Neural cell (in vitro differentiated cells): ENCODE data around the gene AARS1. TPM values are rescaled to one million over a fixed set of nuclear protein-coding genes. Genes with fewer than 3 reads are reported as not detected.
"Not testable (repeated sequence)": the region's sequence is repeated elsewhere in the genome, so short reads cannot be mapped to it uniquely, and the experiment has no call there.

Source experiments
- H2AFZ ChIP-seq: fragments of 200-600, 300-800 bp; sonication (generic), shearing (Covaris generic); 2 replicates; pipeline ENCODE4 v1.6.0; 2014; ENCODE audit warnings: low read depth, mild to moderate bottlenecking, antibody characterized with exemption, low read length, moderate library complexity
- H3F3A ChIP-seq: fragments of 200-600 bp; shearing (Covaris generic); 2 replicates; pipeline ENCODE4 v1.6.1; 2016; ENCODE audit warnings: mild to moderate bottlenecking, moderate library complexity, mixed read lengths, antibody characterized with exemption, low read length; ENCODE audit not compliant: insufficient read depth, poor library complexity, severe bottlenecking
- H3K27ac ChIP-seq: fragments of 200-600, 300-800 bp; sonication (generic), shearing (Covaris generic); 2 replicates; pipeline ENCODE4 v1.5.1; 2014; ENCODE audit warnings: mild to moderate bottlenecking, low read length, moderate library complexity
- H3K27me3 ChIP-seq: fragments of 300-800, 200-600 bp; sonication (generic), shearing (Covaris generic); 2 replicates; pipeline ENCODE4 v1.6.0; 2014; ENCODE audit warnings: mild to moderate bottlenecking, low read depth, low read length, moderate library complexity; ENCODE audit not compliant: insufficient read depth
- H3K36me3 ChIP-seq: fragments of 300-800, 200-600 bp; sonication (generic), shearing (Covaris generic); 2 replicates; pipeline ENCODE4 v1.5.1; 2014; ENCODE audit warnings: mild to moderate bottlenecking, antibody characterized with exemption, low read length, moderate library complexity; ENCODE audit not compliant: insufficient read depth
- H3K4me2 ChIP-seq: fragments of 300-800, 200-600 bp; sonication (generic), shearing (Covaris generic); 2 replicates; pipeline ENCODE4 v1.6.0; 2014; ENCODE audit warnings: mild to moderate bottlenecking, low read length
- H3K4me3 ChIP-seq: fragments of 300-800, 200-600 bp; sonication (generic), shearing (Covaris generic); 2 replicates; pipeline ENCODE4 v1.5.1; 2014; ENCODE audit warnings: mild to moderate bottlenecking, low read length, moderate library complexity
- H3K79me2 ChIP-seq: fragments of 200-600 bp; shearing (Covaris generic); replicated peaks from 2 replicates; pipeline ENCODE4 v1.6.0; 2014; ENCODE audit warnings: mild to moderate bottlenecking, low read length, moderate library complexity; ENCODE audit not compliant: insufficient read depth
- H3K9ac ChIP-seq: fragments of 300-800, 200-600 bp; sonication (generic), shearing (Covaris generic); 2 replicates; pipeline ENCODE4 v1.6.1; 2016; ENCODE audit warnings: mild to moderate bottlenecking, low read length, mixed read lengths
- H3K9me2 ChIP-seq: fragments of 200-600 bp; shearing (Covaris generic); 2 replicates; pipeline ENCODE4 v1.6.1; 2016; ENCODE audit warnings: mild to moderate bottlenecking, low read length, mixed read lengths; ENCODE audit not compliant: insufficient read depth
- H3K9me3 ChIP-seq: fragments of 200-600, 300-800 bp; sonication (generic), shearing (Covaris generic); 2 replicates; pipeline ENCODE4 v1.6.1; 2016; ENCODE audit warnings: mild to moderate bottlenecking, mixed run types, low read length, moderate library complexity, mixed read lengths
- H4K20me1 ChIP-seq: fragments of 200-600 bp; shearing (Covaris generic); 2 replicates; pipeline ENCODE4 v1.6.1; 2016; ENCODE audit warnings: mild to moderate bottlenecking, mixed run types; ENCODE audit not compliant: insufficient read depth
- polyA plus RNA-seq: library from polyadenylated mRNA; depleted of rRNA; stranded (reverse); fragments of >200 nt; gene quantifications from 2 replicates; pipeline ENCODE4 v1.2.3, GENCODE V29; 2014
- small RNA-seq, 3 experiments: library from RNA; depleted of rRNA; stranded (forward); fragments of <200 nt; gene quantifications; one replicate each; pipeline ENCODE3, GENCODE V24; 2012

AARS1 gene
- polyA plus RNA-seq, 1 donor from 2014 or later = 33.7 TPM

- not testable (repeated sequence) for H3K9me2 ChIP-seq, H3K36me3 ChIP-seq, H4K20me1 ChIP-seq, H3K4me3 ChIP-seq, H3K79me2 ChIP-seq, H2AFZ ChIP-seq, H3K27me3 ChIP-seq, H3F3A ChIP-seq, H3K4me2 ChIP-seq, H3K9ac ChIP-seq, H3K27ac ChIP-seq, H3K9me3 ChIP-seq
These were observed 85.3 kb downstream of the AARS1 start for GRCh38 chr16:70204010-70204409.

GRCh38 chr16:70203508-70203907 lies 85.8 kb downstream of the AARS1 start:
- H3K9me2 ChIP-seq, H3K4me3 ChIP-seq, H4K20me1 ChIP-seq, H3K36me3 ChIP-seq, H3K4me2 ChIP-seq, H3K9ac ChIP-seq, H3F3A ChIP-seq, H3K27ac ChIP-seq, H3K9me3 ChIP-seq, H2AFZ ChIP-seq, H3K79me2 ChIP-seq, H3K27me3 ChIP-seq: not testable (repeated sequence)

Small RNA genes lying within 50 kb of the gene (small RNA-seq; reads per million reads assigned to genes)
- gene AC009060.2 (0 reads per million in 3 experiments), gene RN7SL279P (0 reads per million in 3 experiments)

Other genes starting within 250 kb of the AARS1 start
- 12.3 and 15.0 TPM in 2 replicates for gene PDPR, start 175.2 kb downstream of the AARS1 start, polyA plus RNA-seq
- gene CLEC18C, start 115.7 kb downstream of the AARS1 start, polyA plus RNA-seq = 1.3 and 2.1 TPM in 2 replicates
- gene EXOSC6, start 37.6 kb downstream of the AARS1 start, polyA plus RNA-seq = 45.3 and 56.6 TPM in 2 replicates
- gene DDX19B, start 9.7 kb upstream of the AARS1 start, polyA plus RNA-seq = 36.6 and 47.8 TPM in 2 replicates
- gene DDX19A, start 57.4 kb upstream of the AARS1 start, polyA plus RNA-seq = 39.5 and 53.0 TPM in 2 replicates
- gene ST3GAL2, start 149.6 kb upstream of the AARS1 start, polyA plus RNA-seq = 19.4 and 21.7 TPM in 2 replicates
- gene FCSK, start 165.1 kb upstream of the AARS1 start, polyA plus RNA-seq = 10.7 and 18.0 TPM in 2 replicates
- gene COG4, start 234.0 kb upstream of the AARS1 start, polyA plus RNA-seq = 131 and 185 TPM in 2 replicates
- 88.2 and 90.0 TPM in 2 replicates for gene SF3B3, start 234.3 kb upstream of the AARS1 start, polyA plus RNA-seq